Measurements from ENCODE around the gene CDK17.

- TF ChIP-seq, protein P1, sequence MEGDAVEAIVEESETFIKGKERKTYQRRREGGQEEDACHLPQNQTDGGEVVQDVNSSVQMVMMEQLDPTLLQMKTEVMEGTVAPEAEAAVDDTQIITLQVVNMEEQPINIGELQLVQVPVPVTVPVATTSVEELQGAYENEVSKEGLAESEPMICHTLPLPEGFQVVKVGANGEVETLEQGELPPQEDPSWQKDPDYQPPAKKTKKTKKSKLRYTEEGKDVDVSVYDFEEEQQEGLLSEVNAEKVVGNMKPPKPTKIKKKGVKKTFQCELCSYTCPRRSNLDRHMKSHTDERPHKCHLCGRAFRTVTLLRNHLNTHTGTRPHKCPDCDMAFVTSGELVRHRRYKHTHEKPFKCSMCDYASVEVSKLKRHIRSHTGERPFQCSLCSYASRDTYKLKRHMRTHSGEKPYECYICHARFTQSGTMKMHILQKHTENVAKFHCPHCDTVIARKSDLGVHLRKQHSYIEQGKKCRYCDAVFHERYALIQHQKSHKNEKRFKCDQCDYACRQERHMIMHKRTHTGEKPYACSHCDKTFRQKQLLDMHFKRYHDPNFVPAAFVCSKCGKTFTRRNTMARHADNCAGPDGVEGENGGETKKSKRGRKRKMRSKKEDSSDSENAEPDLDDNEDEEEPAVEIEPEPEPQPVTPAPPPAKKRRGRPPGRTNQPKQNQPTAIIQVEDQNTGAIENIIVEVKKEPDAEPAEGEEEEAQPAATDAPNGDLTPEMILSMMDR (IDR thresholded peaks at IDR 0.05), result no peak
- TF ChIP-seq EP300 (IDR thresholded peaks at IDR 0.05), result no peak
These were observed 155.4 kb downstream of the CDK17 start for GRCh38 chr12:96244826-96245225.

Measured in tibial nerve (tissue), 4 donors.